ENCODE measurements around the gene CIPC.

DNA sequence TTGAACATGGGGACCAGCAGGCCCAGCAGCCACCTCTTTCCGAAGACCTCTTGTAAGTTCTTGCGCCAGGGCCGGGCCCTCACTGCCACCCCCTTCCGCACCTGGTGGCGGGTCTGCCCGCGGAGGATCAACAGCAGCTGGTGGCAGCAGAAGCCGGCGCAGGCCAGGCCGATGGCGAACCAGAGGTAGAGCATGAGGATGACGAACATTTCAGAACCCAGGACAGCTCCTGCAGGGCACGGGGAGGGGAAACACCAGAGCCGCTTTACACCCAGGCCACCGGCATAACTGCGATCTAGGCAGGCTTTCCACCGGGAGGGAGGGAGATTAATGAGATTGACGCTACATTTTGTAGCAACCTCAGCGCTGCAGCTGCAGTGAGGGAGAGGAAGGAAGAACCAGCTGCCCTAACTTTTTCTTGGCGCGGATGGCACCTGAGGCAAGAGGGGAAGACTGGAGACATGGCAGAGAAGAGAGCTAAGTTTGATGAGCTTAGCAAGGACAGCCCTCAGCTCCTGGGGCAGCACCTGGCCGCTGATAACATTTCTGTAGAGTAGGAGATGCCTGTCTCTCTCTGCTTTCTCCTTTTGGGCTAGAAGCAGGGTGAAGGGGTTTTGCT, 35.8 kb downstream of the CIPC start:
- TF ChIP-seq CTCF (IDR thresholded peaks at IDR 0.05) (no peak), POLR2AphosphoS5 (IDR thresholded peaks at IDR 0.05) (no peak), POLR2A (IDR thresholded peaks at IDR 0.05; ENCODE audit: low read depth) (no peak), EP300 (IDR thresholded peaks at IDR 0.05) (no peak)

Data from esophagus muscularis mucosa (tissue), 4 donors.